Measurements from ENCODE around the gene HEG1. TPM values are rescaled to one million over a fixed set of nuclear protein-coding genes. Genes with fewer than 3 reads are reported as not detected.
"Not testable (repeated sequence)": the region's sequence is repeated elsewhere in the genome, so short reads cannot be mapped to it uniquely, and the experiment has no call there.

HEG1 gene
- total RNA-seq, 2 donors from 2014 or later, result 202 to 210 TPM

DNA sequence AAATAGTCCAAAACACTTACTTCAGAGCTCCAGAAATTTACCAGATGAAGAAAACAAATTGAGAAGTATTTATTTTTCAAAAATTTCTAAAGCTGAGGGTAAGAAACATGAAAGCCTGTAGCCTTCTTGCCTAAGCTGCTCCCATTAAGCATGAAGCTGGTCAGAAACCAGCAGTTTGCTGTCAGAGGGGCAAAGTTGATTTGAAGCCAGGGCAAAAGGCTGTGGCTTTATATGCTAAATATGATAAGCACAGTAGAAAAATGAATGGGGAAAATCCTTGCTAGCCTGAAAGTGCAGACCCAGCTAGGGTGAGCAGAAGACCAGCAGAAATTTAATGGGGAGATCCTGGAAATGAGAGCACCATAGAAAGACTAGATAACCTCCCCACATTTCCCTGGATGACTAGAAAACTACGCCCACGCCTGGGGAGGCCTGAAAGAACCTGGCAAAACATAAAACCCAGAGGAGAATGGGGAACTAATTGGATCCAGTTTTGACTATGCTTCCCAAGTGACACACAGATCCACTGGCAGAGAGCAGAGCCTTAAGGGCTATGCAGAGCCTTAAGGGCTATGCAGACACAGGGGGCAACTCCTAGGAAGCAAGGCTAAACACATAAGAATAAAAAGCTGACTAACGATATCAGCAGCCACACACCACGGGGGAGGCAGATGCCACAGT lies 43.0 kb upstream of the HEG1 start:
- peaks cover 0 to 10% of the 10 kb centered on the region in 2 donors for H3K9me3 ChIP-seq
- no peak for DNase-seq (ENCODE audit: low spot score)
- no peaks in the 10 kb centered on the region for H3K36me3 ChIP-seq
- H3K4me1 ChIP-seq, result no peaks in the 10 kb centered on the region
- H3K4me3 ChIP-seq, result no peak overlapping the region
- TF ChIP-seq CTCF (IDR thresholded peaks at IDR 0.05), result no peak
- no peak overlapping the region for H3K27ac ChIP-seq
- no peaks in the 10 kb centered on the region for H3K27me3 ChIP-seq

GRCh38 chr3:125090649-125091048 lies 34.9 kb upstream of the HEG1 start:
- no peak overlapping the region for H3K4me3 ChIP-seq
- H3K4me1 ChIP-seq, result peaks cover 0 to 7% of the 10 kb centered on the region in 2 donors
- no peak for DNase-seq (ENCODE audit: low spot score)
- H3K27ac ChIP-seq, result no peak overlapping the region
- no peak for TF ChIP-seq CTCF (IDR thresholded peaks at IDR 0.05)
- H3K36me3 ChIP-seq, result no peaks in the 10 kb centered on the region
- no peaks in the 10 kb centered on the region for H3K27me3 ChIP-seq
- H3K9me3 ChIP-seq, result peaks cover 0 to 8% of the 10 kb centered on the region in 2 donors

DNA sequence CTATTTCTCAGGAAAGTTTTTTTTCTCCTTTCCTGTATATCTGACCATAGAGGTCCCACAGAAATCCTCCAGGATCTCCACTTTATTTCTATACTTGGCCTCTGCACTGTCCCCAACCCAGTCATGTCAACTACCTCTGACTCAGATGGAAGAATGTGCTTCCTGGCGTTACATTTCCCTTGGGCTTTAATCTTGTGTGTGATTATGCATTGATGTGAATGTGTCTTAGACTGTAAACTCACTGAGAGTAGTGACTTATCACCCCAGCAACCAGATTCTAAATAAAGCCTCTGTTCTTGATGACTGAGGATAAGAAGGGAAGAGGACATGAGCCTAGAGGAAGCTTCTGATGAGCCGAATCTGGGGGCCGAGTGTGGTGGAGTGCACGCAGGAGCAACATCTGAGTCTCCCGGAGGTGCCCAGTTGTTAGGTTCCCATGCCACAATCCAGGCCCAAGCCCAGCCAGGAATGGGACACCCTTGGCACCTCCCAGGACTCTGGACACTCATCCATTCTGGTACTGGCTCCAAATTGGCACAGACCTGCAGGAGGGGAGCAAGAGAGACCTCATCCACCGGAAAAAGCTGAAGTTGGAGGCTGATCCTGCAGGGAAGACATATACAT lies 32.1 kb upstream of the HEG1 start:
- no peak for TF ChIP-seq CTCF (IDR thresholded peaks at IDR 0.05)
- Histone ChIP-seq H3K27me3 (no peaks in the 10 kb centered on the region), H3K36me3 (no peaks in the 10 kb centered on the region), H3K27ac (no peak overlapping the region), H3K9me3 (peaks cover 0 to 8% of the 10 kb centered on the region in 2 donors), H3K4me3 (no peak overlapping the region), H3K4me1 (peaks cover 0 to 7% of the 10 kb centered on the region in 2 donors)
- DNase-seq (ENCODE audit: low spot score), result no peak

GRCh38 chr3:125085166-125085565 lies 29.4 kb upstream of the HEG1 start:
- no peaks in the 10 kb centered on the region for H3K9me3 ChIP-seq
- TF ChIP-seq CTCF (IDR thresholded peaks at IDR 0.05), result no peak
- DNase-seq (ENCODE audit: low spot score), result no peak
- no peaks in the 10 kb centered on the region for H3K27me3 ChIP-seq
- H3K4me1 ChIP-seq, result peaks cover 0 to 7% of the 10 kb centered on the region in 2 donors
- no peak overlapping the region for H3K27ac ChIP-seq
- H3K4me3 ChIP-seq, result no peak overlapping the region
- no peaks in the 10 kb centered on the region for H3K36me3 ChIP-seq

DNA sequence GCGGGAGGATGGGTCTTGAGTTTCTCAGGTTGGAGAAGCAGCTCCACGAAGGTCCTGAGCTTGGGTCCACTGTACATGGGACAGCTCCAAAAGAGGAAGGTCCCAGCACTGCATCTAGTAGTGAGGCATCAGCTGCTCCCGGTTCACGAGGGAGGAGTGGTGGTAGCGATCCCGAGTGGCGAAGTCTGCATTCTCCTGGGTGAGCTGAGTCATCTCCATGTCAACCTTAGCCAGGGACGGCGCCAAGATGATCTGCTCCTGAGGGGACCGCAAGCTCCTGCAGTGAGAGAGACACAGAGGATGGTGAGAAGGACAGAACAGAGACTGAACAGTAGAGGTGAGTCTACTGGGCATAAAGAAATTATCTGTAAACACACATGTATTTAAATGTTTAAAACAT lies 28.0 kb upstream of the HEG1 start:
- Histone ChIP-seq H3K9me3 (no peaks in the 10 kb centered on the region), H3K36me3 (no peaks in the 10 kb centered on the region), H3K4me1 (peaks cover 0 to 7% of the 10 kb centered on the region in 2 donors), H3K27ac (no peak overlapping the region), H3K4me3 (no peak overlapping the region), H3K27me3 (no peaks in the 10 kb centered on the region)
- no peak for TF ChIP-seq CTCF (IDR thresholded peaks at IDR 0.05)
- no peak for DNase-seq (ENCODE audit: low spot score)

DNA sequence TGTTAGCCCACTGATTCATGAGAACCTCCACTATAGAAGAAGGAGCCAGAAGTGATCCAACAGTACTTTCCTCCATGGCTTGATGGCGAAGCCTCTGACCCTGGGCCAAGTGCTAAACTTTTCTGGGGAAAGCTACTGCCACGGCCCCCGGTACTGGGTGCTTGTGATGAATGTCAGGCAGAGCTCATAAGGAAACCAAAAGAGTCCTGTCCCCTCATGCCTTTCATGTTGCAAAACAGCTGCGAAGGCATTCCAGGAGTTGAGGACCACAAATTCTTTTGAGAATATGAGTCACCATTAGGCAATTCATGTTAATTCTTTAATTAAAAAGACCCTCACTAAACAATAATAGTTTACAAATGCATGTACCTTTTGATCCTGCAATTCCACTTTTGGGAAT lies 26.5 kb upstream of the HEG1 start:
- H3K27me3 ChIP-seq; H3K27ac ChIP-seq; H3K9me3 ChIP-seq; H3K36me3 ChIP-seq; H3K4me1 ChIP-seq; H3K4me3 ChIP-seq; DNase-seq (ENCODE audit: low spot score): not testable (repeated sequence)

Measured in right atrium auricular region (tissue), 2 donors.